WTC11 (cell line): ENCODE measurements around the gene ZNF212. TPM values are rescaled to one million over a fixed set of nuclear protein-coding genes. Genes with fewer than 3 reads are reported as not detected.

ENCODE experiments used
- ATAC-seq: fragments of 200-7000 bp; cut with Tn5 transposase; 2 replicates; pipeline ENCODE4 v1.10.0; 2021; ENCODE audit warnings: mild to moderate bottlenecking, moderate library complexity
- CTCF ChIA-PET: fragments of 300-600 bp; sonication (Branson Sonifier 250); formaldehyde crosslinking; loops from one replicate; lab custom pipeline; 2021; ENCODE audit warnings: antibody characterized with exemption; lab: Charles Lee
- POLR2A ChIA-PET: fragments of 350-600 bp; sonication (Branson Sonifier 250); formaldehyde crosslinking; loops from one replicate; lab custom pipeline; 2021; ENCODE audit warnings: antibody characterized with exemption; lab: Charles Lee
- DNase-seq: peaks from one replicate; pipeline ENCODE4 v3.0.0; 2021; ENCODE audit warnings: low spot score
- H3K27ac Mint-ChIP-seq: 2 replicates; pipeline ENCODE4 v1.8.0; 2021; ENCODE audit warnings: mixed read lengths
- H3K27me3 Mint-ChIP-seq: 2 replicates; pipeline ENCODE4 v1.8.0; 2021; ENCODE audit warnings: low read depth, mild to moderate bottlenecking, moderate library complexity, mixed read lengths
- H3K36me3 Mint-ChIP-seq: 2 replicates; pipeline ENCODE4 v1.8.0; 2021; ENCODE audit warnings: mixed read lengths
- H3K4me1 Mint-ChIP-seq: 2 replicates; pipeline ENCODE4 v1.8.0; 2022; ENCODE audit warnings: mixed read lengths
- H3K4me3 Mint-ChIP-seq: 2 replicates; pipeline ENCODE4 v1.8.0; 2021; ENCODE audit warnings: mild to moderate bottlenecking, moderate library complexity, mixed read lengths
- H3K9me3 Mint-ChIP-seq: 2 replicates; pipeline ENCODE4 v1.8.0; 2021; ENCODE audit warnings: mixed read lengths
- ATF3 ChIP-seq: sonication (generic); formaldehyde crosslinking; conservative IDR thresholded peaks from 2 replicates; pipeline ENCODE4 v1.8.1; 2022; ENCODE audit warnings: mild to moderate bottlenecking, missing genetic modification reagents
- CTCF ChIP-seq: fragments of 200-600 bp; IDR thresholded peaks from 2 replicates; pipeline ENCODE4 v1.8.0; 2022; ENCODE audit warnings: antibody characterized with exemption
- FOXJ3 ChIP-seq: sonication (generic); formaldehyde crosslinking; IDR thresholded peaks from 2 replicates; pipeline ENCODE4 v1.9.0; 2021; ENCODE audit warnings: missing genetic modification reagents, mild to moderate bottlenecking, borderline replicate concordance
- GABPB1 ChIP-seq: sonication (generic); formaldehyde crosslinking; IDR thresholded peaks from 2 replicates; pipeline ENCODE4 v1.8.1; 2023; ENCODE audit warnings: mild to moderate bottlenecking, missing genetic modification reagents
- JAZF1 ChIP-seq: fragments of 250-450 bp; sonication (Bioruptor Pico); IDR thresholded peaks from 2 replicates; pipeline ENCODE4 v1.9.0; 2021; ENCODE audit warnings: moderate library complexity, mild to moderate bottlenecking, inconsistent platforms
- NFYB ChIP-seq: sonication (generic); formaldehyde crosslinking; conservative IDR thresholded peaks from 2 replicates; pipeline ENCODE4 v1.8.0; 2022; ENCODE audit warnings: low read depth, missing genetic modification reagents
- OVOL2 ChIP-seq: fragments of 250-450 bp; sonication (Bioruptor Pico); IDR thresholded peaks from 2 replicates; pipeline ENCODE4 v1.9.0; 2021; ENCODE audit warnings: mild to moderate bottlenecking, borderline replicate concordance
- PRRX2 ChIP-seq: fragments of 250-450 bp; sonication (Bioruptor Pico); IDR thresholded peaks from 2 replicates; pipeline ENCODE4 v1.8.0; 2021; ENCODE audit warnings: mild to moderate bottlenecking
- RORB ChIP-seq: fragments of 250-450 bp; sonication (Bioruptor Pico); IDR thresholded peaks from 2 replicates; pipeline ENCODE4 v1.9.0; 2021; ENCODE audit warnings: mild to moderate bottlenecking
- SMAD3 ChIP-seq: sonication (generic); formaldehyde crosslinking; IDR thresholded peaks from 2 replicates; pipeline ENCODE4 v1.8.0; 2022; ENCODE audit warnings: missing genetic modification reagents, mild to moderate bottlenecking, borderline replicate concordance
- SMAD4 ChIP-seq: sonication (generic); formaldehyde crosslinking; IDR thresholded peaks from 2 replicates; pipeline ENCODE4 v1.8.0; 2022; ENCODE audit warnings: mild to moderate bottlenecking, missing genetic modification reagents
- SOX15 ChIP-seq: fragments of 250-450 bp; sonication (Bioruptor Pico); IDR thresholded peaks from 2 replicates; pipeline ENCODE4 v1.9.0; 2021; ENCODE audit warnings: mild to moderate bottlenecking
- TCF7 ChIP-seq: sonication (generic); formaldehyde crosslinking; IDR thresholded peaks from 2 replicates; pipeline ENCODE4 v1.8.0; 2022; ENCODE audit warnings: mild to moderate bottlenecking, low read depth, missing genetic modification reagents, moderate library complexity
- TEAD1 ChIP-seq: sonication (generic); formaldehyde crosslinking; IDR thresholded peaks from 2 replicates; pipeline ENCODE4 v1.8.0; 2022; ENCODE audit warnings: mild to moderate bottlenecking, missing genetic modification reagents
- USF1 ChIP-seq: sonication (generic); formaldehyde crosslinking; IDR thresholded peaks from 2 replicates; pipeline ENCODE4 v1.8.0; 2022; ENCODE audit warnings: mild to moderate bottlenecking, missing genetic modification reagents
- ZNF121 ChIP-seq: sonication (generic); formaldehyde crosslinking; IDR thresholded peaks from 2 replicates; pipeline ENCODE4 v1.8.0; 2023; ENCODE audit warnings: missing genetic modification reagents
- ZNF138 ChIP-seq: sonication (generic); formaldehyde crosslinking; conservative IDR thresholded peaks from 2 replicates; pipeline ENCODE4 v1.8.1; 2022; ENCODE audit warnings: mild to moderate bottlenecking, moderate library complexity, missing genetic modification reagents
- ZNF396 ChIP-seq: fragments of 250-450 bp; sonication (Bioruptor Pico); IDR thresholded peaks from 2 replicates; pipeline ENCODE4 v1.8.0; 2021; ENCODE audit warnings: mild to moderate bottlenecking, moderate library complexity, borderline replicate concordance
- ZNF416 ChIP-seq: fragments of 250-450 bp; sonication (Bioruptor Pico); IDR thresholded peaks from 2 replicates; pipeline ENCODE4 v1.9.0; 2021; ENCODE audit warnings: mild to moderate bottlenecking, inconsistent platforms
- ZNF425 ChIP-seq: fragments of 250-450 bp; sonication (Bioruptor Pico); conservative IDR thresholded peaks from 2 replicates; pipeline ENCODE4 v1.9.0; 2021; ENCODE audit warnings: mild to moderate bottlenecking
- total RNA-seq: library from RNA; stranded (reverse); gene quantifications from 3 replicates; pipeline ENCODE4 v1.2.3, GENCODE V29; 2021

Gene ZNF212
- total RNA-seq, 1 experiment from 2014 or later: 23.0 TPM

- peaks cover 80% of the 10 kb centered on the region for H3K36me3 Mint-ChIP-seq
- ChIA-PET POLR2A (no interaction called here), CTCF (interaction anchor here (1.9 kb wide), 1 partner anchor 12 kb away, joined by 6 read pairs; the partner anchor contains the start of gene ZNF282)
- no peaks in the 10 kb centered on the region for H3K9me3 Mint-ChIP-seq
- no peak overlapping the region for H3K4me3 Mint-ChIP-seq
- ATAC-seq: no peak
- TF ChIP-seq TEAD1 (CRISPR knock-in tag): no peak
- TF ChIP-seq NFYB (CRISPR knock-in tag): no peak
- no peak for TF ChIP-seq RORB (CRISPR knock-in tag)
- TF ChIP-seq SMAD4 (CRISPR knock-in tag): no peak
- no peak for TF ChIP-seq ZNF416 (CRISPR knock-in tag)
- TF ChIP-seq SOX15 (CRISPR knock-in tag): no peak
- no peak for TF ChIP-seq ZNF425
- TF ChIP-seq PRRX2 (CRISPR knock-in tag): no peak
- no peak for TF ChIP-seq JAZF1 (CRISPR knock-in tag)
- no peak for TF ChIP-seq ZNF396
- TF ChIP-seq GABPB1: no peak
- TF ChIP-seq ZNF138: no peak
- no peak for TF ChIP-seq OVOL2 (CRISPR knock-in tag)
- TF ChIP-seq TCF7 (CRISPR knock-in tag): no peak
- no peak for TF ChIP-seq FOXJ3 (CRISPR knock-in tag)
- no peak for TF ChIP-seq ATF3 (CRISPR knock-in tag)
- H3K4me1 Mint-ChIP-seq: peaks cover 19% of the 10 kb centered on the region
- peak overlapping the region; percentile 11; the same call in 1 of the 2 replicates for H3K27ac Mint-ChIP-seq
- DNase-seq: no peak
- no peaks in the 10 kb centered on the region for H3K27me3 Mint-ChIP-seq
These were observed 32.0 kb upstream of the ZNF212 start for GRCh38 chr7:149207324-149208035.

GRCh38 chr7:149209518-149210269 is 29.8 kb upstream of the ZNF212 start:
- ATAC-seq (peak; percentile 89), DNase-seq (peak; percentile 80)
- POLR2A ChIA-PET: no interaction called here
- peak overlapping the region; percentile 93 for H3K27ac Mint-ChIP-seq
- no peaks in the 10 kb centered on the region for H3K27me3 Mint-ChIP-seq
- H3K36me3 Mint-ChIP-seq: peaks cover 74% of the 10 kb centered on the region
- TF ChIP-seq USF1 (CRISPR knock-in tag) (no peak), CTCF (peak; percentile 53), SMAD3 (CRISPR knock-in tag) (no peak), ZNF121 (0 out of 2 replicates have a peak, but pooled peaks have one; percentile 14)
- TF ChIP-seq, all 79 proteins: peak for 2
- Mint-ChIP-seq H3K9me3 (no peaks in the 10 kb centered on the region), H3K4me3 (no peak overlapping the region), H3K4me1 (peaks cover 12% of the 10 kb centered on the region)
- CTCF ChIA-PET: interaction anchor here (1.3 kb wide), 1 partner anchor 197 kb away, joined by 3 read pairs; no protein-coding TSS in a partner anchor
